ENCODE results near the gene FAM222B.

DNA sequence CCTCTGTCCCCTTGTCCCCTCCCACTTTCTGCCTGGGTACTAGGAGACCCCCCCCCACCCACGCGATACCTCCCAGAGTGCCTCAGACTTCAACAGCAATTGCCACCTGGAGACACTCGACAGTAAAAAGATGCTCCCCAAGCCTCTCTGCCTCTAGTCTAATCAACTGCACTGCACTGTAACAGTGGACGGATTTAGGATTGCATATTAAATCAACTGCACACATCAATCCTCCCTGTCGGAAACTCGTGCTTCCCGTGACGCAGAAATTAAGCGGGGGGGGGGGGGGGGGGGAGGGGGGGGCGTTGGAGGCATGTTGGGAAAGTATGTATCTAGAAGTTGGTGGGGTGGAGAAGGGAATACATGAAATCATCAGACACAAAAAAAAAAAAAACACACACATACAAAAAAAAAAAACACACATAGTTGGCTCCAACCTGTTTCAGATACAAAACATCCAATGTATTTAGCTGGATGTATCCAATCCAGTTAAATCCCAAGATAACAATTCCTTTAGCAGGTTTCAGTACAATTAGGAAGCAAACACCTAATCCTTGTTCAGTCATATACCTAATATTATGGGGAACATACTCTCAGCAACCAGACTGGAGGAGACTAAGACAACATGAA, 29.7 kb downstream of the FAM222B start:
- TF ChIP-seq POLR2AphosphoS5 (IDR thresholded peaks at IDR 0.05; ENCODE audit: borderline replicate concordance, low read depth, low read length) (no peak), EZH2 (IDR thresholded peaks at IDR 0.05) (no peak)
